ENCODE measurements around the gene CTRB1.
A peak's percentile ranks its signal among the peaks of the same experiment; 100 is the strongest.
"Not testable (repeated sequence)": the region's sequence is repeated elsewhere in the genome, so short reads cannot be mapped to it uniquely, and the experiment has no call there.

Gene CTRB1

DNA sequence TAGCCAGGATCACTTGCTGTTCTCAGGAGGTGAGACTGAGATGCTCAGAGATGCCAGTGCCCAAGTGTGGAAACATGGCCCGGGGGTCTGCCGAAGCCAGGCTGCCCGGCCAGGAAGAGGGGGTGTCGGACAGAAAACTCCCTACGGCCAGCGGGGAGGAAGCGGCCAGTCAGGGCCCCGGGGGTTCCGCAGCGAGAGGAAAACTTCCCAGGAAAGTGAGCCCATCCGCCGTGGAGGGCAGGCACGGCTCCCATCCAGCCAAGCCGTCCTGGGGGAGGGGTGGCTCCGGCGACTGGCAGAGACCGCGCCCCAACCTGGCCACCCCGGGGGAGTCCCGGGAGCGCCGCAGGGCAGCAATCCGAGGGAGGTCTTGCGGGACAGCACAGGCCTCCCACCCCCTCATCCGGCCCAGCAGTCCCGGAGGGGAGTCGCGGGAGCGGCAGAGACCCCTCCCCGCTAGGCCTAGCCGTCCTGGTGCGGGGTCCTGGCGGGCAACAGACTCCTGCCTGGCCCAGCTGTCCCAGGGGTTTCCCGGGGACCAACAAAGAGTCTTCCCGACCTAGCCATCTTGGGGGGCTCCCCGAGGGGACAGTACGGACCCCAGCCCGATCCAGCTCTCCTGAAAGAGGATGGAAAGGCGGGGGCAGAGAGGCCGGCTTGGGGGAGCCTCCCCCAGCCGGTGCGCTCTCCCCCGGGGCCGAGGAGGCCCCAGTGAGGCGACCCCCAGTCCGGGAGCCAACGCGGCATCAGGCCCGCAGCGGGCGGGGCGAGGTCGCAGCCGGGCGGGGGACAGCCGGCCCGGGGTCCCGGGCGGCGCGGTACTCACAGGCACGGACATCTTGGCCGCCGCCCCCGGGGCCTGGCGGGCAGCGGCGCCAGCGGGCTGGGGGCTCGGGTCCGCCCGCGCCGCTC lies 46.5 kb downstream of the CTRB1 start:
- DNase-seq (ENCODE audit: extremely low spot score): peak; percentile 41
- ChIA-PET POLR2A (interaction anchor here (0.5 to 1.4 kb wide), 4 partner anchors 17 to 62 kb away, joined by 3 to 4 read pairs (median 3); no protein-coding TSS in a partner anchor), CTCF (no interaction called here)
- no peak for TF ChIP-seq HDGF (IDR thresholded peaks at IDR 0.05; ENCODE audit: borderline replicate concordance)
- TF ChIP-seq, protein P1, sequence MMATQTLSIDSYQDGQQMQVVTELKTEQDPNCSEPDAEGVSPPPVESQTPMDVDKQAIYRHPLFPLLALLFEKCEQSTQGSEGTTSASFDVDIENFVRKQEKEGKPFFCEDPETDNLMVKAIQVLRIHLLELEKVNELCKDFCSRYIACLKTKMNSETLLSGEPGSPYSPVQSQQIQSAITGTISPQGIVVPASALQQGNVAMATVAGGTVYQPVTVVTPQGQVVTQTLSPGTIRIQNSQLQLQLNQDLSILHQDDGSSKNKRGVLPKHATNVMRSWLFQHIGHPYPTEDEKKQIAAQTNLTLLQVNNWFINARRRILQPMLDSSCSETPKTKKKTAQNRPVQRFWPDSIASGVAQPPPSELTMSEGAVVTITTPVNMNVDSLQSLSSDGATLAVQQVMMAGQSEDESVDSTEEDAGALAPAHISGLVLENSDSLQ (IDR thresholded peaks at IDR 0.05): no peak
- TF ChIP-seq NFRKB (IDR thresholded peaks at IDR 0.05): no peak
- TF ChIP-seq BHLHE40 (IDR thresholded peaks at IDR 0.05; ENCODE audit: borderline replicate concordance): no peak
- TF ChIP-seq SUZ12 (IDR thresholded peaks at IDR 0.05): no peak
- no peak for TF ChIP-seq TARDBP (IDR thresholded peaks at IDR 0.05)
- TF ChIP-seq ELF4 (IDR thresholded peaks at IDR 0.05): no peak
- no peak for TF ChIP-seq FOXM1 (IDR thresholded peaks at IDR 0.05; ENCODE audit: borderline replicate concordance)
- TF ChIP-seq CTBP1 (IDR thresholded peaks at IDR 0.05; ENCODE audit: borderline replicate concordance): no peak
- TF ChIP-seq LEF1 (IDR thresholded peaks at IDR 0.05; ENCODE audit: borderline replicate concordance): no peak
- no peak for TF ChIP-seq SP1 (IDR thresholded peaks at IDR 0.05)
- no peak for TF ChIP-seq ARNT (IDR thresholded peaks at IDR 0.05)
- TF ChIP-seq FOXA1 (IDR thresholded peaks at IDR 0.05): no peak
- no peak for TF ChIP-seq FOXK2 (IDR thresholded peaks at IDR 0.05)
- TF ChIP-seq L3MBTL2 (conservative IDR thresholded peaks at IDR 0.05): no peak
- TF ChIP-seq ZNF384 (IDR thresholded peaks at IDR 0.05): no peak

DNA sequence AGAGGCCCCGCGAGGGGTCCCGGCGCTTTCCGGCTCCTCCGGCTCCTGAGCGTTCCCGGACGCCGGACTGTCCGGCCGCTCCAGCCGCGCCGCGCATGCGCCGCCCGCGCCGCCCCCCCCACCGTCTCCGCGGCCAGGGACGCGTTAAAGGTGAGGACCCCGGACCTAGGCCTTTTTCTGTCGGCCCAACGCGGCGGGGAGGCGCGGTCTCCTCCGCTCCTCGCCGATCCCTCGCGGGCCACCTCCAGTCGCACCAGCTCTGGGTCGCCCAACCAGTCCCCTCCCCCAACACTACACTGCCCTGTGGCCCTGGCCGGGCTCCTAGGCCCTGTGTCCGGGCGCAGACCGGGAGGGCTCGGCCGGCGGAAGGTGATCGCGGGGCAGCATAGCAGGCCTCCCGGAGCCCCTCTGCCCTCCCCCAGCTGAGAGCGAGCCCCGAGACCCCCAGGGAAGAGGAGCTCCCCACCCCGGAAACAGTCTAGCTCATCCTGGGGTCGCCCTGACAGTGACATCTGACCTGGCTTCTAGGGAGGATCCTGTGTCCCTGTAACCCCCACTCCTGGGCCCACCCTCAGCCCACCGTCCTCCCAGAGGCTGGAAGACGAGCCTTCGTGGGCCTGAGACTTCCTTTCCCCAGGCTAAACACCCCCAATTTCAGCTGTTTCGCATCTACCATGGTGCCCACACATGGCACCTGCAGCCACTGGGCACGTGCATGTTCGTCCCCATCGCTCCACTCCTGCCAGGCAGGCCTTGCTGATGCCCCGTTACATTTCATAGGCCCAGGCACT lies 47.3 kb downstream of the CTRB1 start:
- TF ChIP-seq, protein P1 (IDR thresholded peaks at IDR 0.05): no peak
- no peak for TF ChIP-seq ELF4 (IDR thresholded peaks at IDR 0.05)
- ChIA-PET CTCF (no interaction called here), POLR2A (interaction anchor here (0.5 to 1.4 kb wide), 6 partner anchors 10 to 84 kb away, joined by 3 to 4 read pairs (median 3); no protein-coding TSS in a partner anchor)
- peak; percentile 93 for DNase-seq (ENCODE audit: extremely low spot score)

DNA sequence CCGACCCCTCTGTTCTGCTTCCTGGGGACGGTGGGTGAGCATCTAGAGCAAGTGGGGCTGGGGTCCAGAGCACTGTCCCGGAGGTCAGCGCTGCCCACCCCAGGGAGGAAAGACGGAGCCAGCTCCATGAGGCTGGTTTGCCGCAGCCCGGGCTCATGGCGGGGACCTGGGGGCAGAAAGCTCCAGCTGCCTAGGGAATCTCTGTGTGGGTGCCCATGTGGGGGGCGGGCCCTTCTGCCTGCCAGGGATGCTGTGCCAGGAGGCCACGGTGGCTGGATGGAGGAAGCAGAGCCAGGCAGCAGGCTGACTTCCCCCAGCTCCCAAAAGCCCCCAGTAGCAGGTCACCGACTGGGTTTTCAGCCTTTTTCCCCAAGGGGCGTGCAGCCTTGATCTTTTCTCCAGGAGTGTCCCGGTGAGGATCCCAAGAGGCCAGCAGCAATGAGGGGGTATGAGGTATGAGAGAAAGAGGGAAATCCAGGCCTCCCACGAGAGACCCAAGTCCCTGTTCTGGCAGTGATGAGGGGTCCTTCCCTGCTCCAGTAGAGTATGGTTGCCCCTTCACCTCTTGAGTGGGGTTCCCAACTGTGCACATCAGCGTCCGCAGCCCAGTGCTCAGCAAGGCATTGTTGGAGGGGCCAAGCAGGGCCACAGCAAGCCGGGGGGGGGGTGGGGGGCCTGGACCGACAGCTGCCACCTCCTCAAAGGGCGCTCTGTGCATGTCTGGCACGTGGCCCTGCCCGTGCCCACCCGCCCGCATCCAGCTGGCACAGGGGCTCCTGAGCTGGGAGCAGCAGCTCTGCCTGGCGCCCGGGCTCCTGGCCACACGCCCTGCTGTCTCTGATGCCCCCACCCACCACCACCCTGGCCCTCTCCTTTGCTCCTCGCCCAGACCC lies 48.2 kb downstream of the CTRB1 start:
- CTCF ChIA-PET: no interaction called here
- TF ChIP-seq HDGF (IDR thresholded peaks at IDR 0.05; ENCODE audit: borderline replicate concordance) (no peak), TARDBP (IDR thresholded peaks at IDR 0.05) (no peak), ZNF384 (IDR thresholded peaks at IDR 0.05) (no peak), BHLHE40 (IDR thresholded peaks at IDR 0.05; ENCODE audit: borderline replicate concordance) (no peak), FOXK2 (IDR thresholded peaks at IDR 0.05) (no peak), FOXA1 (IDR thresholded peaks at IDR 0.05) (no peak), NFRKB (IDR thresholded peaks at IDR 0.05) (no peak), LEF1 (IDR thresholded peaks at IDR 0.05; ENCODE audit: borderline replicate concordance) (no peak), FOXM1 (IDR thresholded peaks at IDR 0.05; ENCODE audit: borderline replicate concordance) (no peak), L3MBTL2 (conservative IDR thresholded peaks at IDR 0.05) (no peak), CTBP1 (IDR thresholded peaks at IDR 0.05; ENCODE audit: borderline replicate concordance) (no peak), ELF4 (IDR thresholded peaks at IDR 0.05) (no peak), ARNT (IDR thresholded peaks at IDR 0.05) (no peak), SP1 (IDR thresholded peaks at IDR 0.05) (no peak), SUZ12 (IDR thresholded peaks at IDR 0.05) (no peak)
- TF ChIP-seq, protein P1 (IDR thresholded peaks at IDR 0.05): no peak
- no peak for DNase-seq (ENCODE audit: extremely low spot score)
- POLR2A ChIA-PET: interaction anchor here (0.5 to 1.4 kb wide), 5 partner anchors 11 to 83 kb away, joined by 3 to 4 read pairs (median 3); no protein-coding TSS in a partner anchor

DNA sequence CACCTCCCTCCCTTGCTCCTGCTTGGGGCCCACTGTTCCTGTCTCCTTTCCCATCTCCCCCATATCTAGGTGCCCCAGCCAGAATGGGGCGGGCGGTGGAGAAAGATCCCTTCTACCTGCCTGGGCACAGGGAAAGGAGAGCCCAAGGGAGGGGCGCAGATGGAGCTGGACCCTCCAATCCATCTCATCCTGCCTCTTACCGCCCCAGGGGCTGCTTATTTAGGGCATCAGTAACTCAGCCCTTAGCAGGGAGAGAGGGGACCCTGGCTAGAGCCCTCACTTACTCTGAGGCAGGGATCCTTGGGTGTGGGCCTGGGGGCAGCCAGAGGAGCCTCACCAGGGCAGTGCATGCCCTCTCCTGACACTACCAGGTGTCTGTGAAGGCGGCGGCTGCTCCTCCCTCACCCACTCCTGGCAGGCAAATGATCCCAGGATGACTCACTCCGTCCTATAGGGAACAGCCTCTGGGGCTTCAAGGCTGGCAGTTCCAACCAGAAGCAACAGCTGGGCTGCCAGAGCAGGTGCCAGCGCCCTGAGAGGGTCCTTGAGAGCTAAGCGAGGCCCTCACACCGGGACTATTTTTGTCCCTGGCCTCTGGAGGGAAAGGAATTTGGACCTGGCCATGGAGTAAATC lies 49.0 kb downstream of the CTRB1 start:
- CTCF ChIA-PET: interaction anchor here (1.2 kb wide), 1 partner anchor 118 kb away, joined by 3 read pairs; no protein-coding TSS in a partner anchor
- POLR2A ChIA-PET: no interaction called here
- no peak for DNase-seq (ENCODE audit: extremely low spot score)
- no peak for TF ChIP-seq FOXA1 (IDR thresholded peaks at IDR 0.05)

DNA sequence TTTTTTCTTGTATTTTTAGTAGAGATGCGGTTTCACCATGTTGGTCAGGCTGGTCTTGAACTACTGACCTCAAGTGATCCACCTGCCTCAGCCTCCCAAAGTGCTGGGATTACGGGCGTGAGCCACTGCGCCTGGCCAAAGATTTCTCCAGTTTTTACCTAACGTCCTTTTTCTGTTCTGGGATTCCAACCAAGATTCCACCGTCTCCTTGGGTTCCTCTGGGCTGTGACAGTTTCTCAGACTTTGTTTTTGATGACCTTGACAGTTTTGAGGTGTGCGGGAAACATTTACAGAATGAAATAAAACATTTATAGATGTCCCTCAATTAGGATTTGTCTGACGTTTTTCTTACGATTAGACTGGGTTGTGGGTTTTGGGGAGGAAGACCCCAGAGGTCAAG lies 50.6 kb downstream of the CTRB1 start:
- POLR2A ChIA-PET; CTCF ChIA-PET; DNase-seq (ENCODE audit: extremely low spot score): not testable (repeated sequence)

Measured in HEK293T (cell line).